ENCODE data around the gene DPF3.
"Not testable (repeated sequence)": the region's sequence is repeated elsewhere in the genome, so short reads cannot be mapped to it uniquely, and the experiment has no call there.

Gene DPF3

GRCh38 chr14:72758993-72759392 lies 134.9 kb downstream of the DPF3 start:
- DNase-seq = no peak

- DNase-seq = no peak
Measured at GRCh38 chr14:72758420-72758819, 135.5 kb downstream of the DPF3 start.

- no peak for DNase-seq
Measured at GRCh38 chr14:72756967-72757366, 136.9 kb downstream of the DPF3 start.

GRCh38 chr14:72755766-72756165 lies 138.1 kb downstream of the DPF3 start:
- no peak for DNase-seq

- no peak for DNase-seq
Measured at GRCh38 chr14:72754949-72755348, 139.0 kb downstream of the DPF3 start.

GRCh38 chr14:72753879-72754400 lies 140.0 kb downstream of the DPF3 start:
- DNase-seq = no peak

GRCh38 chr14:72753044-72753710 lies 140.7 kb downstream of the DPF3 start:
- DNase-seq = no peak

- no peak for DNase-seq
Measured at GRCh38 chr14:72752034-72752412, 141.9 kb downstream of the DPF3 start.

GRCh38 chr14:72751276-72752033 lies 142.4 kb downstream of the DPF3 start:
- DNase-seq = no peak

- DNase-seq = not testable (repeated sequence)
Measured at GRCh38 chr14:72748921-72749320, 145.0 kb downstream of the DPF3 start.

- DNase-seq = no peak
Measured at GRCh38 chr14:72747652-72748051, 146.2 kb downstream of the DPF3 start.

- no peak for DNase-seq
Measured at GRCh38 chr14:72745991-72746980, 147.6 kb downstream of the DPF3 start.

GRCh38 chr14:72745546-72745945 lies 148.4 kb downstream of the DPF3 start:
- no peak for DNase-seq

- DNase-seq = no peak
Measured at GRCh38 chr14:72744416-72745120, 149.3 kb downstream of the DPF3 start.

GRCh38 chr14:72743626-72744025 lies 150.3 kb downstream of the DPF3 start:
- no peak for DNase-seq

- no peak for DNase-seq
Measured at GRCh38 chr14:72742838-72743195, 151.1 kb downstream of the DPF3 start.

- no peak for DNase-seq
Measured at GRCh38 chr14:72742118-72742837, 151.6 kb downstream of the DPF3 start.

- no peak for DNase-seq
Measured at GRCh38 chr14:72741826-72742117, 152.1 kb downstream of the DPF3 start.

GRCh38 chr14:72740966-72741825 lies 152.7 kb downstream of the DPF3 start:
- DNase-seq = no peak

- DNase-seq = no peak
Measured at GRCh38 chr14:72740504-72740961, 153.4 kb downstream of the DPF3 start.

All from stimulated activated CD8-positive, alpha-beta memory T cell treated with anti-CD3 and anti-CD28 coated beads, Interleukin-4, amount 100 ng/mL, for 48 hours (primary cell).